ENCODE measurements around the gene MRPL22.

GRCh38 chr5:154899151-154899816 lies 41.6 kb upstream of the MRPL22 start:
- TF ChIP-seq POLR2A (IDR thresholded peaks at IDR 0.05) = no peak
- TF ChIP-seq CTCF (IDR thresholded peaks at IDR 0.05) = no peak
- TF ChIP-seq POLR2AphosphoS5 (IDR thresholded peaks at IDR 0.05) = no peak
